GM13977 (cell line): ENCODE results near the gene HNRNPA3.
"Not testable (repeated sequence)": the region's sequence is repeated elsewhere in the genome, so short reads cannot be mapped to it uniquely, and the experiment has no call there.

Source experiments
- DNase-seq: peaks from one replicate; pipeline ENCODE4 v3.0.0; 2012; ENCODE audit warnings: low spot score
- in situ Hi-C: fragments of 300-500 bp; cut with MboI; formaldehyde crosslinking; loops from one replicate; pipeline ENCODE4 v1.12.0; 2022; ENCODE audit warnings: low sequenced_read_pairs, low pct_unique_long_range_greater_than_20kb, mixed read lengths, inconsistent platforms; ENCODE audit not compliant: unreplicated experiment
- TF ChIP-seq, protein P1 (sequence below): IDR thresholded peaks from 2 replicates; pipeline ENCODE4 v1.5.1; 2012; ENCODE audit warnings: mild to moderate bottlenecking, control low read depth; ENCODE audit not compliant: insufficient read depth; ENCODE audit errors: extremely low read depth, missing control alignments

Gene HNRNPA3

DNA sequence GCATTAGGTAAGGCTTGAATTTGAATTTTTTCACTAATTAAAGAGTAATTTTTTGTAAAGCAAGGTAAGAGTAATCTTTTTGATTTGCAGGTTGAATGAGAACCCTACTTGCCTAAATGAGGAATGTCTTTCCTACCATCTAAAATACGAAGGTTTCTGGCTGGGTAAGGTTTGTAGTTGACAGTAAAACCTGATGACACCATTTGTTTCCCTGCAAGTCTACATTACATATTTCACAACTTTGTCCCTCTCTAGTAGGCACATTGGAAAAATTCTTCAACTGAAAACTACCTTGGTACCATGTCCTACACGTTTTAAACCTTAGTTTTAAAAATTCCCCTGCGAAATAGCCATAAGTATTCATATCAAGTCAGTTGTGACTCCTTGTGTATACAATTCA, 9.4 kb downstream of the HNRNPA3 start:
- no peak for DNase-seq
- TF ChIP-seq, protein P1, sequence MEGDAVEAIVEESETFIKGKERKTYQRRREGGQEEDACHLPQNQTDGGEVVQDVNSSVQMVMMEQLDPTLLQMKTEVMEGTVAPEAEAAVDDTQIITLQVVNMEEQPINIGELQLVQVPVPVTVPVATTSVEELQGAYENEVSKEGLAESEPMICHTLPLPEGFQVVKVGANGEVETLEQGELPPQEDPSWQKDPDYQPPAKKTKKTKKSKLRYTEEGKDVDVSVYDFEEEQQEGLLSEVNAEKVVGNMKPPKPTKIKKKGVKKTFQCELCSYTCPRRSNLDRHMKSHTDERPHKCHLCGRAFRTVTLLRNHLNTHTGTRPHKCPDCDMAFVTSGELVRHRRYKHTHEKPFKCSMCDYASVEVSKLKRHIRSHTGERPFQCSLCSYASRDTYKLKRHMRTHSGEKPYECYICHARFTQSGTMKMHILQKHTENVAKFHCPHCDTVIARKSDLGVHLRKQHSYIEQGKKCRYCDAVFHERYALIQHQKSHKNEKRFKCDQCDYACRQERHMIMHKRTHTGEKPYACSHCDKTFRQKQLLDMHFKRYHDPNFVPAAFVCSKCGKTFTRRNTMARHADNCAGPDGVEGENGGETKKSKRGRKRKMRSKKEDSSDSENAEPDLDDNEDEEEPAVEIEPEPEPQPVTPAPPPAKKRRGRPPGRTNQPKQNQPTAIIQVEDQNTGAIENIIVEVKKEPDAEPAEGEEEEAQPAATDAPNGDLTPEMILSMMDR = no peak
- in situ Hi-C loops = no loop called here

DNA sequence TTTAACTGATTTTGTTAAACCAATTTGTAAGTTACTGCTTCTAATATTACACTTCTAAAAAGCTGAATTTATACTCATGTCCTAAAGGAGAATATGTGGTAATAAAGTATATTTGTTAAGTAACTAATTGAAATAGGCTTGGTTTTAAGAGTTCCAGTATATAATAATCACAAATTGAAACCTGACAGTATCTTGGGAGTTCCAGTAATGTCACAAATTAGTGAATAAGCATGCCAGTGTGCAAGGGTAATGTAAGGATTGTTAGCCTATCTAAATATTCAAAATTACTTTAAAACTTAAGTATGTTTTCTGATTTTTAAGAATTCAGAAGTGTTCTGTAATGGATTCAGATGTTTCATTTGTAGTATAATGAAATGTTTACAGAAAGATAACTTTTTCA, 10.8 kb downstream of the HNRNPA3 start:
- DNase-seq, in situ Hi-C loops: not testable (repeated sequence)

DNA sequence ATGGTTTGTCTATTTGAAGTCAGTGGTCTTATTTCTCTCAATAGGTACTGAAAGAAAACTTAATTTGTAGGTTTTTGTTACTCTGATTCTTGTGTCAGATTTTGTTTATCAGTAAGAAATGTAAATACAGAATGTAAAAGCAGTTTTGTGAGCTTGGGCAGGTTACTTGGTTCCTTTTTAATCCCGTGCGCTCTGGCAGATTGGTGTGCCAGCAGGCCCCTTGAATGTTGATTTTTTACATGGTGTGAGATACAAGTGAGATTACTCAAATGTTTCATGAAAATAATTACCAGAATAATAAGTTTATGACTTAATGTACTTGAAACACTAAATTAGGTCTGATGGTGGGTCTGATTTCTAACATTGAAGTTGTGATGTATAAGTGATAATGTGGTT, 13.4 kb downstream of the HNRNPA3 start:
- in situ Hi-C loops = no loop called here
- TF ChIP-seq, protein P1 = no peak
- no peak for DNase-seq

DNA sequence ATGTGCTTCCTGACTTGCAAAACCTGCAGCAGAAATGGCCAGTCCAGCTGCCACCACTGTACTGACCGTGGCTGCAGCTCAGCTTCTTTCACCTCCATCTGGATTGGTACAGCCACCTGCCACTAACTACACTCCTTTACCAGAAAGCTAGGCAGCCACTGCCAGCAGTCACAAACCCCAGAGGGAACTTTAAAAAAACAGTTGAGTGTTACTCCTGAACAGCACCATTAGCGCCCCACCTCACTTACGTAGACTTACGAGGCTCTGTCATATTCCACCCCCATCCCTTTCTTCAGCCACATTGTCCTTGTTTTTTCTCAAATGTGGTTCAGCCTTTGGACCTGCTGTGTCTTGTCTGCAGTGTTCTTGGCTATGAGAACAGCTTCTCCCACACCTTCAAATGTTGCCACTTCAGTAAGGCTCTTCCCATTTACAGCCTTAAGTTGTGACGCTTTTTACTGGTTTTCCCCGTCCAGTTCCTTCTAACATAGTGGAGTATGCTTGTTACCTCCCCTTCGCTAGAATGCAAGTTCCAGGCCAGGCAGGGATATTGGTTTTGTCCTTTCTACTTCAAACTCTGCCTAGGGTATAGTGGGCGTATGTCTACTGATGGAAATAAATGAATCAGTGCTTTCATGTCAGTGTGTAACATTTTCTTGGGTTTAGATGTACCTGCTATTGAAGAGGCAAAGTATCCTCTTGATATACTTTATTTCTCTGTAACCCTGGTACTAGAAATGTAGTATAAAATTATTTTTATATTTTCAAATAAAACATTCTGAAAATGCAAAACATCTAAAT, 17.0 kb downstream of the HNRNPA3 start:
- in situ Hi-C loops = no loop called here
- DNase-seq = no peak
- TF ChIP-seq, protein P1 = no peak

DNA sequence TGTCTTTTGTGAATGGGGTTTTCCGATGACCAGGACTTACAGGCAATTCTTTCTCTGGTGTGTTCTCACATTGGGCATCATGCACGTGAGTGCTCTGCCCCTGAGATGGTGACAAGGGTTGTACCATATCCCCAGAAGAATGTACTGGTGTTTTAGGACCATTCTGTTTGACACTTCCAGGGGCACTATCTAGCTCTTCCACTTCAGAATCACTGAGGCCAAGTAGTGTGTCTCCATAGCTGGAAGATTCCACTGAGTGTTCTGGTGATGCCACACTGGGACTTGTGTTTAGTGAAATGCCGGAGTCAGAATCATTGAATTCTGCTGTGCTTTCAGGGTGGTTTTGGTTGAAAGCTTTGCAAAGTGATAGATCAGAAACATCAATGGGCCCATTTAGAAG, 18.7 kb downstream of the HNRNPA3 start:
- in situ Hi-C loops = no loop called here
- TF ChIP-seq, protein P1 = no peak

DNA sequence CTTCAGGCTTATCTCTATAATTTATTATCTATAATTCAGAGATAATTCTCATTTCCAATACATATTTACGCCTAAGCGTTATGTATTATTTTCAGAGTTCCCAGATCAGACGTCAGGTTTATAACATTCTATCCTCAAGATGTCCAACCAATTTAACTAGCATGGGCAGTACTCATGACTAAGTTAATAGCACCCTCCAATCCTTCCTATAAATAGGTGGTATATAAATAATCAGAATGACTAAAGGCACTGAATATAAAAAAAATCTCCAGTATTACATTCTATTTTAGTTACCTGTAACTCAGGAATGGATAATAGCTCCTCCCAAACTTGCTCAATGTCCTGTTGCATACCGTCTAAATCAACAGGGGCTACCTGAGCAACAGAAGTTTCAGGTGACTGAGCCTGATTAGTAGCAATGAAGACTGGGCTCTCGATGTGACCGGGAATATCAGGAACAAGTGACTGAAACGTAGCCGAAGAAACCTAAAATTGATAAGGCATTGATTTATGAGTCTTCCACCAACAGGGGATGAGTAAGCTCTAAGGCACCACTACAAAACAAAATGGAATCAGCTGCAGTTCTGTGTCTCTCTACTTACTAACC, 19.6 kb downstream of the HNRNPA3 start:
- DNase-seq = no peak
- in situ Hi-C loops = no loop called here
- TF ChIP-seq, protein P1 = no peak

More for the DNA sequence above, 18.7 kb downstream of the HNRNPA3 start:
- no peak for DNase-seq

DNA sequence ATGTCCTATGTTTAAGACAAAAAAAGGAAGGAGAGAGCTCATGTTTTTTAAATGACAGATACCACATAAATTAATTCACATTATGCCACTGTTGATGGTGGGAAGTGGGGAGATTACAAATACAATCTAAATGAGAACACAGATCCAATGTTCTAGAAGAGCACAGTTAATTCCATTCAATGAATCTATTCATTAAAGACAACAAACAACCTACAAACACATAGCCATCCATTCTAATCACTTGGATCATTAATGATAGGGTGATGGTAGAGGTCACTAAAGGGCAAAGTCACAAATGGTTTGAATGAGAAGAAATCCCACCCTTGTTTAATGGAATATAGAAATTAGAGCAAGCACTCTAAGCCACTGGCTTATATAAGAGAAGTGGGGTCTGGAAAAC, 21.7 kb downstream of the HNRNPA3 start:
- TF ChIP-seq, protein P1 = no peak
- no peak for DNase-seq
- in situ Hi-C loops = no loop called here
